ENCODE results near the gene ZCCHC14. TPM values are rescaled to one million over a fixed set of nuclear protein-coding genes. Genes with fewer than 3 reads are reported as not detected.

Gene ZCCHC14
- total and polyA plus RNA-seq, 8 donors, result 23.4 to 38.7 (median 31.4) TPM

- intact Hi-C loops (cut with DNase I), result loop anchor here in 1 of 2 donors (5.0 kb wide), 1 partner anchor 219 kb away; no protein-coding TSS in a partner anchor
- Histone ChIP-seq H3K27ac (no peak overlapping the region), H3K4me3 (no peak overlapping the region), H3K4me1 (no peaks in the 10 kb centered on the region), H3K27me3 (no peaks in the 10 kb centered on the region), H3K9me3 (no peaks in the 10 kb centered on the region), H3K36me3 (peaks cover 0 to 99% of the 10 kb centered on the region in 2 donors)
- DNase-seq, result peak in 1 of 4 donors; percentile 54
- TF ChIP-seq, protein P1, sequence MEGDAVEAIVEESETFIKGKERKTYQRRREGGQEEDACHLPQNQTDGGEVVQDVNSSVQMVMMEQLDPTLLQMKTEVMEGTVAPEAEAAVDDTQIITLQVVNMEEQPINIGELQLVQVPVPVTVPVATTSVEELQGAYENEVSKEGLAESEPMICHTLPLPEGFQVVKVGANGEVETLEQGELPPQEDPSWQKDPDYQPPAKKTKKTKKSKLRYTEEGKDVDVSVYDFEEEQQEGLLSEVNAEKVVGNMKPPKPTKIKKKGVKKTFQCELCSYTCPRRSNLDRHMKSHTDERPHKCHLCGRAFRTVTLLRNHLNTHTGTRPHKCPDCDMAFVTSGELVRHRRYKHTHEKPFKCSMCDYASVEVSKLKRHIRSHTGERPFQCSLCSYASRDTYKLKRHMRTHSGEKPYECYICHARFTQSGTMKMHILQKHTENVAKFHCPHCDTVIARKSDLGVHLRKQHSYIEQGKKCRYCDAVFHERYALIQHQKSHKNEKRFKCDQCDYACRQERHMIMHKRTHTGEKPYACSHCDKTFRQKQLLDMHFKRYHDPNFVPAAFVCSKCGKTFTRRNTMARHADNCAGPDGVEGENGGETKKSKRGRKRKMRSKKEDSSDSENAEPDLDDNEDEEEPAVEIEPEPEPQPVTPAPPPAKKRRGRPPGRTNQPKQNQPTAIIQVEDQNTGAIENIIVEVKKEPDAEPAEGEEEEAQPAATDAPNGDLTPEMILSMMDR (IDR thresholded peaks at IDR 0.05), result no peak
- ATAC-seq, result no peak
Observed at GRCh38 chr16:87418216-87418615, 74.6 kb downstream of the ZCCHC14 start.

DNA sequence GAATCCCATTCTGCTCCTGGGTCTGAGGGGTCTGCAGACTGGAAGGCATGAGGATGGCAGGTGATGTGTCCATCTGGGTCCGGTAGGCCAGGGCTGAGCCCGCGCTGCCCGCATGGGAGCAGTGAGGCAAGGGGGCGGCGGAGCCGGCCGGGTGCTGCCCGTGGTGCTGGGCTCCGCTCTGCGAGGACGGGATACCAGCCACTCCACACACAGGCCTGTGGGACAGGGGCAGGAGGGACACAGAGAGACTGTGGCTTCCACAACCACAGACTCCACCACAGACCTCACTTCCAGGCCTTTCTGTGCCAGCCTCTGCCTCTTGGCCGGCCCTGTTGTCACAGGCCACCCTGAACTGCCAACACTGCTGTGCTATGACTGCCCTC lies 75.3 kb downstream of the ZCCHC14 start:
- Histone ChIP-seq H3K4me1 (no peaks in the 10 kb centered on the region), H3K9me3 (no peaks in the 10 kb centered on the region), H3K27ac (no peak overlapping the region), H3K36me3 (peaks cover 0 to 99% of the 10 kb centered on the region in 2 donors), H3K27me3 (no peaks in the 10 kb centered on the region), H3K4me3 (no peak overlapping the region)
- peak in 1 of 4 donors; percentile 78 for DNase-seq
- peak; percentile 8 for ATAC-seq
- intact Hi-C loops (cut with DNase I), result loop anchor here in 1 of 2 donors (5.0 kb wide), 1 partner anchor 220 kb away; no protein-coding TSS in a partner anchor
- TF ChIP-seq, protein P1 (IDR thresholded peaks at IDR 0.05), result no peak

GRCh38 chr16:87416826-87417527 lies 75.8 kb downstream of the ZCCHC14 start:
- TF ChIP-seq, protein P1 (IDR thresholded peaks at IDR 0.05), result peak; percentile 49 to 68
- Histone ChIP-seq H3K4me3 (no peak overlapping the region), H3K27me3 (no peaks in the 10 kb centered on the region), H3K9me3 (no peaks in the 10 kb centered on the region), H3K4me1 (no peaks in the 10 kb centered on the region), H3K27ac (no peak overlapping the region), H3K36me3 (peaks cover 0 to 99% of the 10 kb centered on the region in 2 donors)
- DNase-seq (peak in 3 of 4 donors; percentile 13 to 59 (median 46)), ATAC-seq (peak; percentile 34)
- intact Hi-C loops (cut with DNase I), result loop anchor here in 1 of 2 donors (5.0 kb wide), 1 partner anchor 220 kb away; no protein-coding TSS in a partner anchor

- TF ChIP-seq, protein P1 (IDR thresholded peaks at IDR 0.05), result no peak
- peak in 1 of 4 donors; percentile 56 for DNase-seq
- Histone ChIP-seq H3K9me3 (no peaks in the 10 kb centered on the region), H3K36me3 (peaks cover 0 to 99% of the 10 kb centered on the region in 2 donors), H3K4me1 (no peaks in the 10 kb centered on the region), H3K4me3 (no peak overlapping the region), H3K27me3 (no peaks in the 10 kb centered on the region), H3K27ac (no peak overlapping the region)
- ATAC-seq, result no peak
- intact Hi-C loops (cut with DNase I), result loop anchor here in 1 of 2 donors (5.0 kb wide), 1 partner anchor 222 kb away; no protein-coding TSS in a partner anchor
Observed at GRCh38 chr16:87415441-87415840, 77.4 kb downstream of the ZCCHC14 start.

DNA sequence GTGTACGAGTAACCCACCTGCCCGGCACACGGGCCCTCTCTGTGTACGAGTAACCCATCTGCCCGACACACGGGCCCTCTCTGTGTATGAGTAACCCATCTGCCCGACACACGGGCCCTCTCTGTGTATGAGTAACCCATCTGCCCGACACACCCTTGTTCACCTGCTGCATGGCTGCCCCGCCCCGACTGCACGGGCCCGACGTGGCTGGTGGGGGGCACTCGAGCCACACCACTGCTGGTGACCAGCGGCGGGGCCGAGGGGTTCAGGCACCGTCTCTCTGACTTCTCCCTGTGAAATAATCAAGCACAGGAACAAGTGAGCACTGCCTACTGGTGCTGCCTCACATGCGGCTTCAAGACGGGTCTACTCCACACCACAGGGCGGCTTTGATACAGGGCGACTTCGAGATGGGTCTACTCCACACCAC lies 78.6 kb downstream of the ZCCHC14 start:
- H3K4me3 ChIP-seq, result no peak overlapping the region
- peaks cover 0 to 99% of the 10 kb centered on the region in 2 donors for H3K36me3 ChIP-seq
- TF ChIP-seq, protein P1 (IDR thresholded peaks at IDR 0.05), result no peak
- ATAC-seq (no peak), DNase-seq (peak in 1 of 4 donors; percentile 71)
- H3K4me1 ChIP-seq, result no peaks in the 10 kb centered on the region
- no peaks in the 10 kb centered on the region for H3K27me3 ChIP-seq
- intact Hi-C loops (cut with DNase I), result no loop called here
- H3K9me3 ChIP-seq, result no peaks in the 10 kb centered on the region
- no peak overlapping the region for H3K27ac ChIP-seq
